Mesenchymal stem cell (in vitro differentiated cells and primary cell): ENCODE measurements around the gene CD81.

Source experiments
- DNase-seq: peaks from one replicate; pipeline ENCODE4 v3.0.0-alpha.2; 2013
- H2AFZ ChIP-seq: one replicate; pipeline ENCODE4 v1.6.1; 2013; ENCODE audit warnings: low read depth, mild to moderate bottlenecking, control low read depth, inconsistent platforms, low read length, moderate library complexity
- H2AK5ac ChIP-seq: 2 replicates; pipeline ENCODE4 v1.6.1; 2013; ENCODE audit warnings: low read length, moderate library complexity, mild to moderate bottlenecking, inconsistent platforms; ENCODE audit not compliant: severe bottlenecking
- H2BK120ac ChIP-seq: one replicate; pipeline ENCODE4 v1.6.1; 2013; ENCODE audit warnings: low read depth, mild to moderate bottlenecking, inconsistent platforms, low read length, moderate library complexity
- H2BK12ac ChIP-seq, 2 experiments: one replicate each; pipeline ENCODE4 v1.6.1; 2013; ENCODE audit warnings: inconsistent platforms in 2 of 2, low read length in 2 of 2, mild to moderate bottlenecking in 2 of 2, moderate library complexity in 2 of 2, control low read depth in 1 of 2
- H2BK15ac ChIP-seq: one replicate; pipeline ENCODE4 v1.6.1; 2013; ENCODE audit warnings: mild to moderate bottlenecking, low read depth, inconsistent platforms; ENCODE audit not compliant: poor library complexity, severe bottlenecking
- H2BK5ac ChIP-seq: 2 replicates; pipeline ENCODE4 v1.6.1; 2013; ENCODE audit warnings: low read depth, mild to moderate bottlenecking, low read length, control low read depth, inconsistent platforms; ENCODE audit not compliant: poor library complexity, severe bottlenecking
- H3K14ac ChIP-seq, 2 experiments: one replicate each; pipeline ENCODE4 v1.6.1; 2013; ENCODE audit warnings: inconsistent platforms in 2 of 2, low read length in 2 of 2, control low read depth in 1 of 2, mild to moderate bottlenecking in 1 of 2, moderate library complexity in 1 of 2
- H3K18ac ChIP-seq, 2 experiments: one replicate each; pipeline ENCODE4 v1.6.1; 2013; ENCODE audit warnings: inconsistent platforms in 2 of 2, low read length in 2 of 2, control low read depth in 1 of 2, low read depth in 1 of 2, mild to moderate bottlenecking in 1 of 2
- H3K23ac ChIP-seq, 2 experiments: one replicate each; pipeline ENCODE4 v1.6.1; 2013; ENCODE audit warnings: inconsistent platforms in 2 of 2, low read length in 2 of 2, mild to moderate bottlenecking in 2 of 2, moderate library complexity in 2 of 2, control low read depth in 1 of 2
- H3K27ac ChIP-seq: 2 replicates; pipeline ENCODE4 v1.5.1; 2013; ENCODE audit warnings: mild to moderate bottlenecking, moderate library complexity, low read length, control low read depth, inconsistent platforms; ENCODE audit not compliant: poor library complexity, severe bottlenecking
- H3K27me3 ChIP-seq, 2 experiments: 2 replicates each; pipeline versions ENCODE4 v1.6.1 to v1.7.0; 2013; ENCODE audit warnings: low read length in 2 of 2, mild to moderate bottlenecking in 2 of 2, moderate library complexity in 2 of 2, control low read depth in 1 of 2, inconsistent platforms in 1 of 2; ENCODE audit not compliant: control insufficient read depth in 1 of 2, insufficient read depth in 1 of 2
- H3K36me3 ChIP-seq, 2 experiments: 2 replicates each; pipeline versions ENCODE4 v1.6.1 to v1.7.0; 2013; ENCODE audit warnings: low read length in 2 of 2, control low read depth in 1 of 2, inconsistent platforms in 1 of 2, low read depth in 1 of 2, mild to moderate bottlenecking in 1 of 2; ENCODE audit not compliant: insufficient read depth in 2 of 2, control insufficient read depth in 1 of 2
- H3K4ac ChIP-seq, 2 experiments: one replicate each; pipeline ENCODE4 v1.6.1; 2013; ENCODE audit warnings: inconsistent platforms in 2 of 2, low read length in 2 of 2, mild to moderate bottlenecking in 2 of 2, moderate library complexity in 2 of 2, control low read depth in 1 of 2, low read depth in 1 of 2
- H3K4me1 ChIP-seq: 2 replicates; pipeline ENCODE4 v1.6.1; 2013; ENCODE audit warnings: low read depth, low read length, control low read depth; ENCODE audit not compliant: control insufficient read depth, insufficient read depth
- H3K4me2 ChIP-seq: 2 replicates; pipeline ENCODE4 v1.6.1; 2013; ENCODE audit warnings: low read length, mild to moderate bottlenecking, inconsistent platforms; ENCODE audit not compliant: poor library complexity, severe bottlenecking
- H3K4me3 ChIP-seq, 2 experiments: 2 replicates each; pipeline versions ENCODE4 v1.5.1 to v1.7.0; 2013; ENCODE audit warnings: low read length in 2 of 2, mild to moderate bottlenecking in 2 of 2, control low read depth in 1 of 2, low read depth in 1 of 2; ENCODE audit not compliant: insufficient read depth in 1 of 2
- H3K79me1 ChIP-seq: replicated peaks from 2 replicates; pipeline ENCODE4 v1.6.1; 2013; ENCODE audit warnings: mild to moderate bottlenecking, control low read depth, low read length, inconsistent platforms; ENCODE audit not compliant: poor library complexity, severe bottlenecking
- H3K9ac ChIP-seq: 2 replicates; pipeline ENCODE4 v1.7.0; 2013; ENCODE audit warnings: mild to moderate bottlenecking, low read length, moderate library complexity
- H3K9me3 ChIP-seq: 2 replicates; pipeline ENCODE4 v1.7.0; 2013; ENCODE audit warnings: mild to moderate bottlenecking, low read length; ENCODE audit not compliant: control insufficient read depth
- H4K8ac ChIP-seq: one replicate; pipeline ENCODE4 v1.6.1; 2013; ENCODE audit warnings: inconsistent platforms, mild to moderate bottlenecking, low read length, moderate library complexity
- H4K91ac ChIP-seq: one replicate; pipeline ENCODE4 v1.6.1; 2013; ENCODE audit warnings: mild to moderate bottlenecking, low read length, inconsistent platforms
- WGBS: methylation state at CpG from one replicate; pipeline ENCODE4 v1.1.7; 2013; ENCODE audit warnings: mixed read lengths; 5-methylcytosine and 5-hydroxymethylcytosine counted together

CD81 gene

GRCh38 chr11:2366276-2366675 lies 10.8 kb upstream of the CD81 start:
- Histone ChIP-seq H3K9me3 (no peaks in the 10 kb centered on the region), H3K4me3 (peak overlapping the region in 1 of 2 experiments; percentile 20), H2BK12ac (no peak overlapping the region), H3K4me1 (no peaks in the 10 kb centered on the region), H4K91ac (no peak overlapping the region), H3K27ac (no peak overlapping the region), H3K36me3 (peaks cover 0 to 3% of the 10 kb centered on the region in 2 experiments), H3K4me2 (no peak overlapping the region), H4K8ac (no peak overlapping the region), H2BK5ac (no peak overlapping the region), H3K4ac (no peak overlapping the region), H2AFZ (no peak overlapping the region), H3K79me1 (peaks cover 4% of the 10 kb centered on the region), H2BK15ac (no peak overlapping the region), H3K9ac (no peak overlapping the region), H3K27me3 (peaks cover 0 to 10% of the 10 kb centered on the region in 2 experiments), H3K14ac (no peak overlapping the region), H2BK120ac (no peak overlapping the region), H3K18ac (no peak overlapping the region), H2AK5ac (no peak overlapping the region), H3K23ac (no peak overlapping the region)
- 85% methylated on average over 10 of the region's 11 CpGs for WGBS
- DNase-seq = no peak

- Histone ChIP-seq H2BK15ac (peak overlapping the region; percentile 12), H3K4me1 (no peaks in the 10 kb centered on the region), H3K4ac (no peak overlapping the region), H3K23ac (no peak overlapping the region), H2BK12ac (no peak overlapping the region), H3K4me2 (no peak overlapping the region), H3K79me1 (peaks cover 4% of the 10 kb centered on the region), H4K91ac (no peak overlapping the region), H3K9me3 (no peaks in the 10 kb centered on the region), H3K18ac (no peak overlapping the region), H3K4me3 (no peak overlapping the region), H3K27me3 (peaks cover 0 to 10% of the 10 kb centered on the region in 2 experiments), H3K9ac (no peak overlapping the region), H3K14ac (no peak overlapping the region), H2AK5ac (no peak overlapping the region), H2BK5ac (no peak overlapping the region), H3K36me3 (peaks cover 0 to 3% of the 10 kb centered on the region in 2 experiments), H2AFZ (no peak overlapping the region), H4K8ac (no peak overlapping the region), H2BK120ac (no peak overlapping the region), H3K27ac (no peak overlapping the region)
- WGBS = 89% methylated on average over 7 of the region's 7 CpGs
- DNase-seq = no peak
Measured at GRCh38 chr11:2366733-2367132, 10.4 kb upstream of the CD81 start.

- Histone ChIP-seq H3K27me3 (peaks cover 0 to 9% of the 10 kb centered on the region in 2 experiments), H2AK5ac (no peak overlapping the region), H3K18ac (no peak overlapping the region), H3K23ac (peak overlapping the region in 1 of 2 experiments; percentile 77), H2BK15ac (peak overlapping the region; percentile 12), H3K4me2 (no peak overlapping the region), H3K27ac (no peak overlapping the region), H3K36me3 (peaks cover 0 to 3% of the 10 kb centered on the region in 2 experiments), H2BK5ac (no peak overlapping the region), H3K4me3 (no peak overlapping the region), H3K4me1 (no peaks in the 10 kb centered on the region), H2BK12ac (no peak overlapping the region), H4K8ac (no peak overlapping the region), H2AFZ (no peak overlapping the region), H3K9ac (no peak overlapping the region), H3K14ac (no peak overlapping the region), H2BK120ac (no peak overlapping the region), H3K4ac (no peak overlapping the region), H3K9me3 (no peaks in the 10 kb centered on the region), H4K91ac (no peak overlapping the region), H3K79me1 (peaks cover 4% of the 10 kb centered on the region)
- 86% methylated on average over 17 of the region's 17 CpGs for WGBS
- no peak for DNase-seq
Measured at GRCh38 chr11:2367266-2368160, 9.6 kb upstream of the CD81 start.

- H3K4ac ChIP-seq = no peak overlapping the region
- H3K4me2 ChIP-seq = no peak overlapping the region
- H2AK5ac ChIP-seq = no peak overlapping the region
- H2AFZ ChIP-seq = no peak overlapping the region
- H3K4me3 ChIP-seq = no peak overlapping the region
- no peak overlapping the region for H2BK5ac ChIP-seq
- H3K23ac ChIP-seq = peak overlapping the region in 1 of 2 experiments; percentile 77
- H3K27me3 ChIP-seq = peaks cover 0 to 4% of the 10 kb centered on the region in 2 experiments
- H4K91ac ChIP-seq = no peak overlapping the region
- no peak overlapping the region for H2BK15ac ChIP-seq
- no peak overlapping the region for H3K18ac ChIP-seq
- H2BK12ac ChIP-seq = no peak overlapping the region
- no peak for DNase-seq
- H3K14ac ChIP-seq = no peak overlapping the region
- no peaks in the 10 kb centered on the region for H3K9me3 ChIP-seq
- 90% methylated on average over 7 of the region's 7 CpGs for WGBS
- no peak overlapping the region for H3K27ac ChIP-seq
- H3K36me3 ChIP-seq = peaks cover 0 to 3% of the 10 kb centered on the region in 2 experiments
- H3K79me1 ChIP-seq = peaks cover 4% of the 10 kb centered on the region
- H3K9ac ChIP-seq = no peak overlapping the region
- H4K8ac ChIP-seq = no peak overlapping the region
- no peak overlapping the region for H2BK120ac ChIP-seq
- no peaks in the 10 kb centered on the region for H3K4me1 ChIP-seq
Measured at GRCh38 chr11:2368178-2368850, 8.8 kb upstream of the CD81 start.
